Measurements from ENCODE around the gene ABCC3.

DNA sequence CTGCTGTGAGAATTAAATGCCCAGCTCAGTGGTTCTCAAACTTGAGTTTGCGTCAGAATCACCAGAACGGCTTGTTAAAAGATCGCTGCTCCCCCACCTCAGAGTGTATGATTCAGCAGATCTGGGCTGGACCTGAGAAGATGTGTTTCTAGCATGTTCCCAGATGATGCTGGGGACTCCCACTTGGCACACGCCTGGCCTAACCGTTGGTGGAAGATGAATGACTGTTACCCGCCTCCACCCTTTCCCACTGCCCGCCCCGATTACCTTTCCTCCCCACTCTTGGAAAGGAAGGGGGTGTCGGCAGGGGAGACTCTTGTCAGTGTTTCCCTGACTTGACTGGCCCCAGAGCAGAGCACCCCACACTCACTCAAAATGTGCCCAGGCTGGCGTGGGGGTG, 29.3 kb upstream of the ABCC3 start:
- TF ChIP-seq, protein P1, sequence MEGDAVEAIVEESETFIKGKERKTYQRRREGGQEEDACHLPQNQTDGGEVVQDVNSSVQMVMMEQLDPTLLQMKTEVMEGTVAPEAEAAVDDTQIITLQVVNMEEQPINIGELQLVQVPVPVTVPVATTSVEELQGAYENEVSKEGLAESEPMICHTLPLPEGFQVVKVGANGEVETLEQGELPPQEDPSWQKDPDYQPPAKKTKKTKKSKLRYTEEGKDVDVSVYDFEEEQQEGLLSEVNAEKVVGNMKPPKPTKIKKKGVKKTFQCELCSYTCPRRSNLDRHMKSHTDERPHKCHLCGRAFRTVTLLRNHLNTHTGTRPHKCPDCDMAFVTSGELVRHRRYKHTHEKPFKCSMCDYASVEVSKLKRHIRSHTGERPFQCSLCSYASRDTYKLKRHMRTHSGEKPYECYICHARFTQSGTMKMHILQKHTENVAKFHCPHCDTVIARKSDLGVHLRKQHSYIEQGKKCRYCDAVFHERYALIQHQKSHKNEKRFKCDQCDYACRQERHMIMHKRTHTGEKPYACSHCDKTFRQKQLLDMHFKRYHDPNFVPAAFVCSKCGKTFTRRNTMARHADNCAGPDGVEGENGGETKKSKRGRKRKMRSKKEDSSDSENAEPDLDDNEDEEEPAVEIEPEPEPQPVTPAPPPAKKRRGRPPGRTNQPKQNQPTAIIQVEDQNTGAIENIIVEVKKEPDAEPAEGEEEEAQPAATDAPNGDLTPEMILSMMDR (conservative IDR thresholded peaks at IDR 0.05), result no peak
- no peak for TF ChIP-seq ZFX (IDR thresholded peaks at IDR 0.05)
